ENCODE data around the gene PDSS2. TPM values are rescaled to one million over a fixed set of nuclear protein-coding genes. Genes with fewer than 3 reads are reported as not detected.

Gene PDSS2
- total and polyA plus RNA-seq, 4 donors = 10.5 to 20.9 (median 16.0) TPM

- no peak for TF ChIP-seq ZBTB33 (IDR thresholded peaks at IDR 0.05)
- TF ChIP-seq RXRA (IDR thresholded peaks at IDR 0.05) = no peak
- TF ChIP-seq CTCF (IDR thresholded peaks at IDR 0.05; ENCODE audit: low read depth, low read length, missing input control) = no peak
- Histone ChIP-seq H3K27me3 (ENCODE audit: control insufficient read depth in 4 of 4, insufficient read depth in 4 of 4, low read length in 3 of 4) (no peaks in the 10 kb centered on the region), H3K9me3 (ENCODE audit: control insufficient read depth in 4 of 4, low read length in 3 of 4) (no peaks in the 10 kb centered on the region), H3K9ac (ENCODE audit: low read depth in 1 of 2, low read length in 2 of 2) (no peak overlapping the region), H3K4me3 (ENCODE audit: low read depth in 1 of 3, low read length in 3 of 3) (no peak overlapping the region), H3K36me3 (ENCODE audit: control insufficient read depth in 4 of 4, insufficient read depth in 3 of 4, low read depth in 1 of 4, low read length in 3 of 4) (no peaks in the 10 kb centered on the region), H3K27ac (ENCODE audit: low read depth in 1 of 2, low read length in 2 of 2) (no peak overlapping the region), H3K4me1 (ENCODE audit: control insufficient read depth in 4 of 4, insufficient read depth in 4 of 4, low read length in 3 of 4) (peaks cover 0 to 11% (median 2%) of the 10 kb centered on the region in 4 donors)
- DNase-seq (ENCODE audit: low spot score) = no peak
- 85% methylated on average over 4 of the region's 4 CpGs for WGBS
These were observed 129.2 kb downstream of the PDSS2 start for GRCh38 chr6:107330168-107330567.

GRCh38 chr6:107329063-107329860 lies 130.1 kb downstream of the PDSS2 start:
- H3K36me3 ChIP-seq (ENCODE audit: control insufficient read depth in 4 of 4, insufficient read depth in 3 of 4, low read depth in 1 of 4, low read length in 3 of 4) = no peaks in the 10 kb centered on the region
- no peak overlapping the region for H3K9ac ChIP-seq (ENCODE audit: low read depth in 1 of 2, low read length in 2 of 2)
- no peak overlapping the region for H3K27ac ChIP-seq (ENCODE audit: low read depth in 1 of 2, low read length in 2 of 2)
- no peaks in the 10 kb centered on the region for H3K27me3 ChIP-seq (ENCODE audit: control insufficient read depth in 4 of 4, insufficient read depth in 4 of 4, low read length in 3 of 4)
- no peak for DNase-seq (ENCODE audit: low spot score)
- 84% methylated on average over 5 of the region's 5 CpGs for WGBS
- TF ChIP-seq YY1 (IDR thresholded peaks at IDR 0.05) (no peak), NR2F2 (IDR thresholded peaks at IDR 0.05) (no peak), JUND (IDR thresholded peaks at IDR 0.05) (no peak), EGR1 (IDR thresholded peaks at IDR 0.05; ENCODE audit: low read depth in 2 of 2) (no peak), ZBTB33 (IDR thresholded peaks at IDR 0.05) (no peak), FOXA1 (IDR thresholded peaks at IDR 0.05) (no peak), ATF3 (IDR thresholded peaks at IDR 0.05) (no peak)
- H3K9me3 ChIP-seq (ENCODE audit: control insufficient read depth in 4 of 4, low read length in 3 of 4) = no peaks in the 10 kb centered on the region
- H3K4me1 ChIP-seq (ENCODE audit: control insufficient read depth in 4 of 4, insufficient read depth in 4 of 4, low read length in 3 of 4) = peaks cover 0 to 11% (median 2%) of the 10 kb centered on the region in 4 donors
- H3K4me3 ChIP-seq (ENCODE audit: low read depth in 1 of 3, low read length in 3 of 3) = no peak overlapping the region

GRCh38 chr6:107328081-107328480 lies 131.3 kb downstream of the PDSS2 start:
- Histone ChIP-seq H3K27me3 (ENCODE audit: control insufficient read depth in 4 of 4, insufficient read depth in 4 of 4, low read length in 3 of 4) (no peaks in the 10 kb centered on the region), H3K36me3 (ENCODE audit: control insufficient read depth in 4 of 4, insufficient read depth in 3 of 4, low read depth in 1 of 4, low read length in 3 of 4) (no peaks in the 10 kb centered on the region), H3K9me3 (ENCODE audit: control insufficient read depth in 4 of 4, low read length in 3 of 4) (no peaks in the 10 kb centered on the region), H3K9ac (ENCODE audit: low read depth in 1 of 2, low read length in 2 of 2) (no peak overlapping the region), H3K4me1 (ENCODE audit: control insufficient read depth in 4 of 4, insufficient read depth in 4 of 4, low read length in 3 of 4) (peaks cover 0 to 11% (median 2%) of the 10 kb centered on the region in 4 donors), H3K27ac (ENCODE audit: low read depth in 1 of 2, low read length in 2 of 2) (no peak overlapping the region), H3K4me3 (ENCODE audit: low read depth in 1 of 3, low read length in 3 of 3) (no peak overlapping the region)
- 96% methylated on average over 3 of the region's 3 CpGs for WGBS
- TF ChIP-seq JUND (IDR thresholded peaks at IDR 0.05) = no peak
- TF ChIP-seq GABPA (IDR thresholded peaks at IDR 0.05 in 1 of 2, conservative IDR thresholded peaks at IDR 0.05 in 1 of 2) = no peak
- no peak for TF ChIP-seq NR2F2 (IDR thresholded peaks at IDR 0.05)
- TF ChIP-seq YY1 (IDR thresholded peaks at IDR 0.05) = no peak
- no peak for DNase-seq (ENCODE audit: low spot score)
